Measurements from ENCODE around the gene ZDHHC7.

ZDHHC7 gene

GRCh38 chr16:84985079-84986065, 26.0 kb downstream of the ZDHHC7 start:
- TF ChIP-seq CTCF (IDR thresholded peaks at IDR 0.05; ENCODE audit: control extremely low read depth, extremely low read depth, low read depth, missing control alignments): no peak
- no peak for DNase-seq (ENCODE audit: extremely low spot score)
- ChIA-PET POLR2A (no interaction called here), CTCF (interaction anchor here (0.9 to 2.0 kb wide), 3 partner anchors 14 to 102 kb away, joined by 3 to 8 read pairs (median 4); no protein-coding TSS in a partner anchor)

- no peak for DNase-seq (ENCODE audit: extremely low spot score)
- CTCF ChIA-PET: interaction anchor here (0.9 to 2.0 kb wide), 2 partner anchors 11 to 104 kb away, joined by 5 to 14 read pairs; no protein-coding TSS in a partner anchor
- TF ChIP-seq CTCF (IDR thresholded peaks at IDR 0.05; ENCODE audit: control extremely low read depth, extremely low read depth, low read depth, missing control alignments): no peak
- POLR2A ChIA-PET: no interaction called here
These were observed 28.9 kb downstream of the ZDHHC7 start for GRCh38 chr16:84982434-84982833.

- ChIA-PET POLR2A (no interaction called here), CTCF (interaction anchor here (1.2 to 2.1 kb wide), 3 partner anchors 8 to 225 kb away, joined by 3 to 14 read pairs (median 5); no protein-coding TSS in a partner anchor)
- no peak for DNase-seq (ENCODE audit: extremely low spot score)
- no peak for TF ChIP-seq CTCF (IDR thresholded peaks at IDR 0.05; ENCODE audit: control extremely low read depth, extremely low read depth, low read depth, missing control alignments)
These were observed 31.8 kb downstream of the ZDHHC7 start for GRCh38 chr16:84979516-84979915.

- DNase-seq (ENCODE audit: extremely low spot score): no peak
- POLR2A ChIA-PET: no interaction called here
- CTCF ChIA-PET: interaction anchor here (0.7 to 3.0 kb wide), 5 partner anchors 8 to 224 kb away, joined by 3 to 11 read pairs (median 5); no protein-coding TSS in a partner anchor
- TF ChIP-seq CTCF (IDR thresholded peaks at IDR 0.05; ENCODE audit: control extremely low read depth, extremely low read depth, low read depth, missing control alignments): no peak
These were observed 34.5 kb downstream of the ZDHHC7 start for GRCh38 chr16:84976644-84977400.

- TF ChIP-seq CTCF (IDR thresholded peaks at IDR 0.05; ENCODE audit: control extremely low read depth, extremely low read depth, low read depth, missing control alignments): no peak
- CTCF ChIA-PET: interaction anchor here (1.1 to 3.0 kb wide), 3 partner anchors 14 to 220 kb away, joined by 3 to 11 read pairs (median 4); no protein-coding TSS in a partner anchor
- DNase-seq (ENCODE audit: extremely low spot score): no peak
- POLR2A ChIA-PET: no interaction called here
These were observed 35.8 kb downstream of the ZDHHC7 start for GRCh38 chr16:84975522-84975921.

- ChIA-PET CTCF (interaction anchor here (1.1 to 3.0 kb wide), 3 partner anchors 15 to 220 kb away, joined by 3 to 11 read pairs (median 4); no protein-coding TSS in a partner anchor), POLR2A (no interaction called here)
- TF ChIP-seq CTCF (IDR thresholded peaks at IDR 0.05; ENCODE audit: control extremely low read depth, extremely low read depth, low read depth, missing control alignments): no peak
- DNase-seq (ENCODE audit: extremely low spot score): no peak
These were observed 36.3 kb downstream of the ZDHHC7 start for GRCh38 chr16:84975066-84975465.

Measured in GM10248 (cell line).